Fibroblast of skin of abdomen (primary cell): Measurements from ENCODE around the gene BEND3.

Experiments
- DNase-seq: peaks from one replicate; pipeline ENCODE4 v3.0.0-alpha.2; 2013

Gene BEND3

DNA sequence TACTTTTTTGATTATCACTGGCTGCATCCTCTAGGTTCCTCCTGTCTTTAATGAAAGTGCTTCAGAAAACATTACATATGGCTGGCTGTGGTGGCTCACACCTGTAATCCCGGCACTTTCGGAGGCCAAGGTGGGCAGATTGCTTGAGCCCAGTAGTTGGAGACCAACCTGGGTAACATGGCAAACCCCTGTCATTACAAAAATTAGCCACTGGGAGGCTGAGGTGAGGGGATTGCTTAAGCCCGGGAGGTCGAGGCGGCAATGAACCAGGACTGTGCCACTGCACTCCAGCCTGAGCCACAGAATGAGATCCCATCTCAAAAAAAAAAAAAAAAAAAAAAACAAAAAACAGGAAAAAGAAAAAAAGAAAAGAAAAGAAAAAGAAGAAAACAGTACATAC lies 35.3 kb downstream of the BEND3 start:
- no peak for DNase-seq

DNA sequence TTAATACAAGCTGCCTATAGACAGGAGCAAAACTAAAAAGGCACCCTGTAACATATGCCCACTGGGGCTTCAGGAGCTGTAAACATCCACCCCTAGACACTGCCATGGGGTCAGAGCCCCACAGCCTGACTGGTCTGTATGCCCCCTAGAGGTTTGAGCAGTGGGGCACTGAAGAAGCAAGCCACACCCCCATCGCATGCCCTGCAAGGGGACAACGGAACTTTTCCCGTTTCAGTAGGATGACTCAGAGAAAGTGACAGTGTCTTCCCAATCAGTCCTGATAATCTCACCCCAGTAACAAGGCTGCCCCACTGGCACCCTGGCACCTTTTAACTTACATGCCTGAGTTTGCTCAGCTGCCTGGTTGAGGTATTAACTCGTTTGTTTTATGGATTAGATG lies 35.9 kb downstream of the BEND3 start:
- no peak for DNase-seq

DNA sequence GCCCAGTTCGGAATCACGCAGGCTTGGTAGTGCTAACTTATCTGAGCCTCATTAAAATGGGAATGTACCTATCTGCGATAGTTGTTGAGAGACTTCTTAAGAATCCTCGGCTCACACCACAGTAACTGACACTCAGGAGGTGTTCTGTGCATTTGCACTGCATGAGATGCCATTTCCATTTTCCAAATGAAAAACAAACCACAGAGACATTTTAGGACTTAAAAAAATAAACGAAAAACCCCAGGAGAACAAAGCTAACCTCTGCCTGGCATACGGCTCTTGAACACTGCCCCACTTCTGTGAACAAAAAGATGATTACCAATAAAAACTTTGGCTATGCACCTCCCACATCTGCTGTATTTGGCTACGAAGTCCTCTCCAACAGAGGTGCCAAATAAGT lies 37.6 kb downstream of the BEND3 start:
- DNase-seq, result no peak

DNA sequence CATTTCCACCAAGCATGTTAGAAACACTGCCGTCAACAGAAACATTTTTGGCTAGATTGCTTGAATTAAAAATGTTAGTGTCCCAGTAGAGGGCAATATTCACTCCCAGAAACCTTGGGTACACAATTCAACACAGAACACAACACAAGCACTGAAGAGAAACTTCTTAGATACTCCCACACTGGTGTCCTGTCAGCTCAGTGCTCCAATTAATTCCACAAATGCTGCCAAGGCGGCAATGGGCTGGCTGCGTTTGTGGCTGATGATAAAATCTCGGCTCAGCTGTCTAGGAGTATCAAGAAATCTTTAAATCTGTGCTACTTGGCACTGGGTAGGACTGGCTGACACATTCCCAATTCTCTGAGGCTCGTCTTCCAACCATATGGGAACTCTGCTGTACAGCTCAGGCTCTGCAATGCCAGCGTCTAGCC lies 39.3 kb downstream of the BEND3 start:
- DNase-seq, result peak; percentile 29

DNA sequence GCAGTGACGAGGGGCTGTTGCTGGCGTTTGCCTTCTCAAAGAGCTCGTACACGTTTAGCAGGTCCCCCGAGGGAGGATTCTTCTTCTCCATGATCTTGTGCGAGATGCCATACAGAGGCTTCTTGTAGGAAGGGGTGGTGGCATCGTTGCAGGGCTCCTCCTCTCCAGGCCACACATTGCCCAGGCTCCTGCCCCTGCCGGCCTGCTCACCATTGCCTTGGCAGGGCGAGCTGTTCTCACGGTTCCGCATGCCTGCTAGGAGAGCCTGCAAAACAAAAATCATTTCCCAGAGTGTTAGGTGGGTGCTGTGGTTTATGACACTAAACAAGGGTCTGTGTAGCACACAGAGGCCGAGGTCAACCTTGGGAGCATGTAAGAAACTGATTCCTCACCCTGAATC lies 44.6 kb downstream of the BEND3 start:
- no peak for DNase-seq

- no peak for DNase-seq
Observed at GRCh38 chr6:107069631-107070548, 45.4 kb downstream of the BEND3 start.

DNA sequence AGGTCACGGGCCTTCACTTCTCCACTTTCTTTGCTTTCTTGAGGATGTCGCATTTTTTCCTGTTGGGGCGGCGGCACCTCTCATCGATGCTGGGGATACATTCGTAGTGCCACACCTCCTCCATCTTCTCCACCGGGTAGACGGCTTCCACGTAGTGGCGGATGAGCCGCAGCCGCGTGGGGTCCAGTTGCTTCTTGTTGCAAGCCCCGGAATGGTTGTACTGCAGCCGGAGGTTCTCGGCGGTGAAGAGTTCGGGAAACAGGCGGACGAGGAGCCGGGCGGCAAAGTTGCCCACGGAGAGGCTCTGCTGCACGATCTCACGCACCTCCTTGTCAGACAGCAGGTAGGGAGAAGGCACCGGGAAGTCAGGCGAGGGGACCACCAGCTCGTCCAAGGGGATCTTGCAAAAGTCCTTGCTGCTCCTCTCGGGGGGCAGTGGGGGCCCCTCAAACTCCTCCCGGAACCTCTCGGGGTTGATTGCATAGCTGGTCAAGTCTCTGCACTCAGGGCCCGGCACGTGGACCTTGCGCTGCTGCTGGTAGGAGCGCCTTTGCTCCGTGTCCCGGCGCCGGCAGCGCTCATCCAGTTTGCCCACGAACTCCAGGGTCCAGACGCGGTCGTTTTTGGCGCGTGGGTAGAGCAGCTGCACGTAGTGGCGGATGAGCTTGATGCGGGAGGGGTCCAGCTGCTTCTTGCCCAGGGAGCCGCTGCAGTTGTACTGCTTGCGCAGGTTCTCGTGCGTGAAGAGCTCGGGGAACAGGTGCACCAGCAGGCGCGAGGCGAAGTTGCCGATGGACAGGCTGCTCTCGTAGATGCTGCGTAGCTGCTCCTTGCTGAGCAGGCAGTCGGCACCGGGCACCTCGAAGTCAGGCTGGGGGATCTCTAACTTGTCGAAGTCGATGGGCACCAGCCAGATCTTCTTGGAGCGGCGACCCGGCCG lies 46.4 kb downstream of the BEND3 start:
- no peak for DNase-seq

- DNase-seq, result no peak
Observed at GRCh38 chr6:107066697-107067659, 48.3 kb downstream of the BEND3 start.

GRCh38 chr6:107064579-107065065 lies 50.7 kb downstream of the BEND3 start:
- peak; percentile 70 for DNase-seq

- DNase-seq, result no peak
Observed at GRCh38 chr6:107062691-107063090, 52.6 kb downstream of the BEND3 start.

GRCh38 chr6:107061125-107062020 lies 53.9 kb downstream of the BEND3 start:
- DNase-seq, result no peak

GRCh38 chr6:107060704-107061103 lies 54.6 kb downstream of the BEND3 start:
- no peak for DNase-seq

GRCh38 chr6:107059606-107060005 lies 55.7 kb downstream of the BEND3 start:
- no peak for DNase-seq

GRCh38 chr6:107057679-107058078 lies 57.6 kb downstream of the BEND3 start:
- no peak for DNase-seq

GRCh38 chr6:107056796-107057195 lies 58.5 kb downstream of the BEND3 start:
- peak; percentile 9 for DNase-seq

GRCh38 chr6:107047807-107048206 lies 67.5 kb downstream of the BEND3 start:
- no peak for DNase-seq

DNA sequence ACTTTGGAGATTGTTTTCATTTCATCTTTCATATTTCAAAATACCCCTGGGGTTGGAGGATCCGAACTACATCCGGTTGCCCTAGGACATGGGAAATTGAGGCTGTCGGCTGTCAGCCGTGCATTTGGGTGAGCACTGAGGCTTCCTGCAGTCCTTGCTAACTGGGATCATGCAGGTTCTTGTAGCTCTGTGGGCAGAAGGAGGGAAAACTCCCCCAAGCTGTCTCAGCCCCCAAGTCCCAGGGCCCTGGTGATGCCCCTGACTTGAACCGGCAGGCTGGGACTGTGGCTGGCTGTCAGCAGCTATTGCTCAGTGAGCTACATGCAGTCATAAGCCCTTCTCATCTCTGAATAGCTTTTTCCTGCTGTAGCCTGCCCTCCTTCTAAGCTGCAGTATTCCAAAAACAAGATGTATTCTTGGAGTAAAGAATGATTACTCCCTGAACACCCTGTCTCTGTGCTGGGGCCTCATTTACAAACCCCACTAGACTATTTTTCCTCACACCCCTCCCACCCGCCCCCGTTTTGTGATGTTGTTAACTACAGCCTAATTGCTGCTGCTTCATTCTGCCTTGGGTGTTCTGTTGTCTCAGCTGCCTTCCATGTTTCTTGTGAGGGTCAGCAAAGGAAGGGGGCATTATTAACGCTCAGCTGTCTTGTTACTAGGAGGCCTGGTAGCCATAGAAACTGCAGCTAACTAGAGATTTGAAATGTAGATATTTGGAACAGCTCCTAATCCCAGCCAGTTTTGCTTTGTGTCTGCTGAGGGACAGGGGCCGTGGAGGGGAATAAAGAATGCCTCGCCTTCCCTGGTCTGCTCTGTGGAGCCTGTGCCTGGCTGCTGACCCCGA lies 69.3 kb downstream of the BEND3 start:
- DNase-seq, result no peak

GRCh38 chr6:107033126-107033525 lies 82.2 kb downstream of the BEND3 start:
- no peak for DNase-seq

GRCh38 chr6:107032051-107032450 lies 83.3 kb downstream of the BEND3 start:
- no peak for DNase-seq

GRCh38 chr6:107030151-107030550 lies 85.2 kb downstream of the BEND3 start:
- DNase-seq, result no peak
